Measurements from ENCODE around the gene ZNF680. TPM values are rescaled to one million over a fixed set of nuclear protein-coding genes. Genes with fewer than 3 reads are reported as not detected.

The ZNF680 gene
- total and polyA plus RNA-seq, 12 donors: 9.5 to 51.5 (median 26.8) TPM

GRCh38 chr7:64602518-64602917 is 39.6 kb upstream of the ZNF680 start:
- WGBS, 4 donors: 51 to 68% (median 60%) methylated on average over 2 of the region's 2 CpGs
- intact Hi-C loops (cut with DNase I): no loop called here
- H3K4me1 ChIP-seq (replicated peaks in 1 of 2): no peaks in the 10 kb centered on the region
- H3K4me3 ChIP-seq: no peak overlapping the region
- TF ChIP-seq, protein P1, sequence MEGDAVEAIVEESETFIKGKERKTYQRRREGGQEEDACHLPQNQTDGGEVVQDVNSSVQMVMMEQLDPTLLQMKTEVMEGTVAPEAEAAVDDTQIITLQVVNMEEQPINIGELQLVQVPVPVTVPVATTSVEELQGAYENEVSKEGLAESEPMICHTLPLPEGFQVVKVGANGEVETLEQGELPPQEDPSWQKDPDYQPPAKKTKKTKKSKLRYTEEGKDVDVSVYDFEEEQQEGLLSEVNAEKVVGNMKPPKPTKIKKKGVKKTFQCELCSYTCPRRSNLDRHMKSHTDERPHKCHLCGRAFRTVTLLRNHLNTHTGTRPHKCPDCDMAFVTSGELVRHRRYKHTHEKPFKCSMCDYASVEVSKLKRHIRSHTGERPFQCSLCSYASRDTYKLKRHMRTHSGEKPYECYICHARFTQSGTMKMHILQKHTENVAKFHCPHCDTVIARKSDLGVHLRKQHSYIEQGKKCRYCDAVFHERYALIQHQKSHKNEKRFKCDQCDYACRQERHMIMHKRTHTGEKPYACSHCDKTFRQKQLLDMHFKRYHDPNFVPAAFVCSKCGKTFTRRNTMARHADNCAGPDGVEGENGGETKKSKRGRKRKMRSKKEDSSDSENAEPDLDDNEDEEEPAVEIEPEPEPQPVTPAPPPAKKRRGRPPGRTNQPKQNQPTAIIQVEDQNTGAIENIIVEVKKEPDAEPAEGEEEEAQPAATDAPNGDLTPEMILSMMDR (IDR thresholded peaks at IDR 0.05): no peak
- no peak for TF ChIP-seq POLR2A (IDR thresholded peaks at IDR 0.05)
- no peak overlapping the region for H3K27ac ChIP-seq
- no peaks in the 10 kb centered on the region for H3K36me3 ChIP-seq (replicated peaks in 1 of 2)
- no peaks in the 10 kb centered on the region for H3K27me3 ChIP-seq
- no peaks in the 10 kb centered on the region for H3K9me3 ChIP-seq (replicated peaks in 1 of 3)
- no peak for DNase-seq

DNA sequence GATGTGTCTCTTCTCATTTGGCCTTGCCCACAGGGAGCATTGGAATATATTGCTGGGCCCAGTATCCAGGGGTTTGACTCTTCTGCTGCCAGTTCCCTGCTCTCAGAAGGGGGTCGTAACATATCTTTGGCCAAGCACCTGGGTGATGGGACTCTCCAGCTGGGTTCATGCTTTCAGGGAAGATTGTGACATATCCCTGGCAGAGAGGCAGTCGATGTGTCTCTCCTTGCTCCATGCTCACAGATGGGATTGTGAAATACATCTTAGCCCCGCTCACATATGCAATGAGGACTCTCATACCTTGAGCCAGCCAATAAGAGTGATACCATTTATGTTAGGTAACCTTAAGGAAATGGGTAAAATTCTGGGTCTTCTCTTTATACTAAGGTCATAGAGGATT is 39.2 kb upstream of the ZNF680 start:
- Histone ChIP-seq H3K4me3 (no peak overlapping the region), H3K4me1 (replicated peaks in 1 of 2) (no peaks in the 10 kb centered on the region), H3K36me3 (replicated peaks in 1 of 2) (no peaks in the 10 kb centered on the region), H3K9me3 (replicated peaks in 1 of 3) (no peaks in the 10 kb centered on the region), H3K27ac (no peak overlapping the region), H3K27me3 (no peaks in the 10 kb centered on the region)
- no peak for TF ChIP-seq POLR2A (IDR thresholded peaks at IDR 0.05)
- TF ChIP-seq, protein P1 (IDR thresholded peaks at IDR 0.05): no peak
- DNase-seq: no peak
- WGBS, 4 donors: 69 to 93% (median 91%) methylated on average over 2 to 3 of the region's 3 CpGs
- intact Hi-C loops (cut with DNase I): no loop called here

DNA sequence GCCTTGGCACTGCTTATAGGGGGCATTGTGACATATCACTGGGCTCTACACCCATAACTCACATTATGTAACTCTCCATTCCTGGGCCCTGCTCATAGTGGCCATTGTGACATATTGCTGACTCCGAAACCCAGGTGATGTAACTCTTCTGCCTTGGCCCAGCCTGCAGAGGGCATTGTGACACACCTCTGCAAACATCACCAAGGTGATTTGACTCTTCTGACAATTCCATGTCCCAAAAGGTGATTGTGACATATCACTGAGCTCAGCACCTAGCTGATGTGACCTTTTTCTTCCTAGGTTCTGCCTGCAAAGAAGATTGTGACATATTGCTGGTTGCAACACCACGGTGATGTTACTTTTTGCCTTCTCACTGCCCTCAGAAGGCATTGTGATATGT is 36.5 kb upstream of the ZNF680 start:
- no peak overlapping the region for H3K27ac ChIP-seq
- no peaks in the 10 kb centered on the region for H3K36me3 ChIP-seq (replicated peaks in 1 of 2)
- no peak for DNase-seq
- TF ChIP-seq, protein P1 (IDR thresholded peaks at IDR 0.05): no peak
- no peak for TF ChIP-seq POLR2A (IDR thresholded peaks at IDR 0.05)
- intact Hi-C loops (cut with DNase I): no loop called here
- H3K9me3 ChIP-seq (replicated peaks in 1 of 3): no peaks in the 10 kb centered on the region
- no peaks in the 10 kb centered on the region for H3K4me1 ChIP-seq (replicated peaks in 1 of 2)
- no peak overlapping the region for H3K4me3 ChIP-seq
- 79 to 91% (median 85%) methylated on average over 2 of the region's 2 CpGs for WGBS, 4 donors
- no peaks in the 10 kb centered on the region for H3K27me3 ChIP-seq

DNA sequence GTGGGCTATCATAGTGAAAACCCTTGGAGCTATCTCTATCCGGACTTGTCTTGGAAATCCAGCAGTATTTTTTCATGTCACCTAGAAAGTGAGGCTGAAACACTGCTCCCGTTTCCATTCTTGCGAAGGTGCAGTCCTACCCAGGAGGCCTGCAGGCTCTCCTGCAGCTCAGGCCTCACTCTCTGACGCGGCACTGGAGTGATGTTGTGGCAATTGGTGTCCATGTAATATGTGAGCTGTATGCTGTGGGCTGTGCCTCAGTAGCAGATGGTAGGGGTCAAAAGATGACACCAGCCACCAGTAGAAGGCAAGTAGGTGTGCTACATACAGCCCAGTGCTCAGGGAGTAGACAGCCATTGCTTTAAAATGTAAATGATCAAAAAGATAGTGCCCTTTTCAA is 28.1 kb upstream of the ZNF680 start:
- DNase-seq: no peak
- intact Hi-C loops (cut with DNase I): no loop called here
- no peak overlapping the region for H3K4me3 ChIP-seq
- no peaks in the 10 kb centered on the region for H3K4me1 ChIP-seq (replicated peaks in 1 of 2)
- no peak overlapping the region for H3K27ac ChIP-seq
- H3K36me3 ChIP-seq (replicated peaks in 1 of 2): no peaks in the 10 kb centered on the region
- H3K9me3 ChIP-seq (replicated peaks in 1 of 3): no peaks in the 10 kb centered on the region
- H3K27me3 ChIP-seq: no peaks in the 10 kb centered on the region
- TF ChIP-seq, protein P1 (IDR thresholded peaks at IDR 0.05): no peak
- no peak for TF ChIP-seq POLR2A (IDR thresholded peaks at IDR 0.05)
- WGBS, 4 donors: 86 to 96% (median 89%) methylated on average over 5 of the region's 5 CpGs

Data from adrenal gland (tissue), 12 donors.